HG03135 (cell line): ENCODE results near the gene PLXDC1.
"Not testable (repeated sequence)": the region's sequence is repeated elsewhere in the genome, so short reads cannot be mapped to it uniquely, and the experiment has no call there.

Source experiments
- ATAC-seq: cut with Tn5 transposase; IDR thresholded peaks from one replicate; pipeline ENCODE4 v1.9.1; 2021; ENCODE audit warnings: mild to moderate bottlenecking, moderate library complexity; ENCODE audit not compliant: unreplicated experiment

Gene PLXDC1

DNA sequence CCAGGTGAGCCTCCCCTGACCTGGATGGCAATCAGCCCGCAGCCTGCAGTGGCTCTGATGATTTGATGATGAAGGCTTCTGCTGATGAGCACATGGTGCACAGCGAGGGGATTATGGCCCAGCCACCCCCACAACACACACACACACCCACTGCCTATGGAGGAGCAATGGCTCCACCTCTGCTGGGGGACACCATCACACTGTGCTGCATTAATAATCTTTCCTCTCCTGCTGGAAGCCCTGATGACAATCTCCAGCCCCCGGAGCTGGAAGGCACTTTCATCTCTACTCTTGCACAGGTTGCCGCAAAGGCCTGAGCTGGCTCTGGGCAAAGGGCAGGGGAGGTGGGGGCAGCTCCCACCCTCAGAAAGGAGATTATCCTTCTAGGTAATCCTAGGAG lies 79.9 kb downstream of the PLXDC1 start:
- no peak for ATAC-seq

GRCh38 chr17:39069114-39069756 lies 82.2 kb downstream of the PLXDC1 start:
- no peak for ATAC-seq

GRCh38 chr17:39064819-39065218 lies 86.6 kb downstream of the PLXDC1 start:
- ATAC-seq: no peak

DNA sequence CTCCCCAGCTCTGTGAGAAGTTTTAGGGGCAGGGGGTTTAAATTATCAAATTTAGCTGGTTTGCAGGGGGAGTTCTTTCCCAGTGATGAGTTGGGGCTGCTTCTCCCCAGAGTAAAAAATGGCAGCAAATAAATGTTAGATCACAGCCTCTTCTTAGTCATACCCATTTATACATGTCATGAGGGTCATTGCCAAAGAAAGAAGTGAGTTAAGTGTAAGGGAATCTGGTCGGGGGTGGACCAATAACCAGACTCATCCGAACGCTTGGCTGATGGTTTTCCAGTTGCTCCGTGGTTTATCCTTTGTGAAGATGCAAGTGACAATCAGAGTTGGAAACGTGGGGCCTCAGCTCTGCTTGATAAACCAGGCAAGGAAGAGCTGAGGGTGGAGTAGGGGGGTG lies 87.1 kb downstream of the PLXDC1 start:
- ATAC-seq: no peak

- ATAC-seq: no peak
Observed at GRCh38 chr17:39063681-39064069, 87.8 kb downstream of the PLXDC1 start.

- no peak for ATAC-seq
Observed at GRCh38 chr17:39062846-39063680, 88.4 kb downstream of the PLXDC1 start.

- ATAC-seq: no peak
Observed at GRCh38 chr17:39058524-39058923, 92.9 kb downstream of the PLXDC1 start.

- no peak for ATAC-seq
Observed at GRCh38 chr17:39057701-39058206, 93.7 kb downstream of the PLXDC1 start.

DNA sequence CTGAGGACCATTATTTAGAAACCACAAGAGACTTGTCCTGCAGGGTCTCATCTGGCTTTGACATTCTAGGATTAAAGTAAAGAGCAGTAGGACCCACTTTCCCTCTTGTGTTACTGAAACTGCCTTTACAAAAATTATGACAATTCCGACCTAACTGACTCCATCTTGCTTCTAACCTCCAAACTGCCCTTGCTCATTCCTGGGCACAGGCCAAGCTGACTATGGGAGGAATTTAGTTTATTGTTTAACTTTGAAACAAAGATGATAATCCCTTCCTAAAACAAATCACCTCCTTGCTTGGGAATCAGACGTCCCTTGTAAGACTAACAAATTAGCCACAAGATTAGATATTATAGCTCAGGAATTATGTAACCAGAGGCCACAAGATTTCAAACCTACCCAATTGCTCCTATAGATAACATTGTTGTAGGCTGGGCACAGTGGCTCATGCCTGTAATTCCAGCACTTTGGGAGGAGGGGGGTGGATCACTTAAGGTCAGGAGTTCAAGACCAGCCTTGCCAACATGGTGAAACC lies 97.3 kb downstream of the PLXDC1 start:
- no peak for ATAC-seq

DNA sequence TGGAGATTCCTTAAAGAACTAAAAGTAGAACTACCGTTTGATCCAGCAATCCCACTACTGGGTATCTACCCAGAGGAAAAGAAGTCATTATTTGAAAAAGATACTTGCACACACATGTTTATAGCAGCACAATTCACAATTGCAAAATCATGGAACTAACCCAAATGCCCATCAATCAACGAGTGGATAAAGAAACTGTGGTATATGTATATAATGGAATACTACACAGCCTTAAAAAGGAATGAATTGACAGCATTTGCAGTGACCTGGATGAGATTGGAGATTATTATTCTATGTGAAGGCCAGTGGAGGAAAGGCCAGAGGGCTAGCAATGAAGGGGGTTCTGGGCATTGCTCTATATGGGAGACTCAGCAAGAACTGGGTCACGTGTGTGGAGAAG lies 99.0 kb downstream of the PLXDC1 start:
- not testable (repeated sequence) for ATAC-seq

GRCh38 chr17:39051001-39051585 lies 100.3 kb downstream of the PLXDC1 start:
- no peak for ATAC-seq

- ATAC-seq: no peak
Observed at GRCh38 chr17:39045948-39046679, 105.3 kb downstream of the PLXDC1 start.

DNA sequence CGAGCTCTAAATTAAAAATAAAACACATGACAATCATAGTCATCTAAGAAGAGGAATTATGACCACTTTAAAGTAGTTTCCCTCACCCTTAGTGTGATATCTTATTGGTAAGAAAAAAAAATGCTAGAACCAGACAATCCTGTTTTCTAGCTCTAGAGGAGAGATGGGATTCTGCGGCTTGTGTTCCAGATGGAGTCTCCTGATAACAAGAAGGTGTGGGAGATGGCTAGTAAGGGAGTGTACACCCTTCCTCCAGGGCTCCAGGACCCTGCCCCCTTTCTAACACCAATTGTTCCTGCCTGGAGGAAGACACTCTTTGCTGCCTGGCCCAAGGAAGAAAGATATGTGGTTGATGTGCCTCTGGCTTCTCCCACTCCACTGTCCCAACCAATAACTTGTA lies 115.4 kb downstream of the PLXDC1 start:
- ATAC-seq: no peak

GRCh38 chr17:39035578-39035977 lies 115.9 kb downstream of the PLXDC1 start:
- ATAC-seq: not testable (repeated sequence)

- no peak for ATAC-seq
Observed at GRCh38 chr17:39028690-39029089, 122.7 kb downstream of the PLXDC1 start.

DNA sequence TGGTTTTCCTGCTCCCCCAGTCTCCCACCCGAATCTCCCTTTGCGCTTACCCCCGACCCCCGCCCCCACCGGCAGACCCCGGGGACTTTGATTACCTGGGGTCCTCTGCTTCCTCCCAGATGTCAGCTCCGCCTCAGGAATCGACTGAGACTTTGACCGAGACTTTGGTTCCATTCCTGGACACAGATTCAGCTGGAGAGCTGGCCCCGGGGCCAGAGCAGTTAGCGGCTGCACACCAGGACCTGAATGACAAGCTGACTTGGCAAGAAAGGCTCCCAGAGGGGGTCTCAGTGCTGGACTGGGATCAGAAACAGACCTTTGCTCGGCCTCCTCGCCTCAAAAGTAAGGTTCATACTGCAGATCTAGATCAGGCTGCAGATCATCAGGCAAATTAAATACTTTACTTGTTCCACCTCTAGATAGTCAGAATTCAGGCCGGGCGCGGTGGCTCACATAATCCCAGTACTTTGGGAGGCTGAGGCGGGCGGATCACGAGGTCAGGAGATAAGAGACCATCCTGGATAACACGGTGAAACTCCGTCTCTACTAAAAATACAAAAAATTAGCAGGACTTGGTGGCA lies 123.9 kb downstream of the PLXDC1 start:
- ATAC-seq: no peak

- no peak for ATAC-seq
Observed at GRCh38 chr17:39026980-39027451, 124.4 kb downstream of the PLXDC1 start.

DNA sequence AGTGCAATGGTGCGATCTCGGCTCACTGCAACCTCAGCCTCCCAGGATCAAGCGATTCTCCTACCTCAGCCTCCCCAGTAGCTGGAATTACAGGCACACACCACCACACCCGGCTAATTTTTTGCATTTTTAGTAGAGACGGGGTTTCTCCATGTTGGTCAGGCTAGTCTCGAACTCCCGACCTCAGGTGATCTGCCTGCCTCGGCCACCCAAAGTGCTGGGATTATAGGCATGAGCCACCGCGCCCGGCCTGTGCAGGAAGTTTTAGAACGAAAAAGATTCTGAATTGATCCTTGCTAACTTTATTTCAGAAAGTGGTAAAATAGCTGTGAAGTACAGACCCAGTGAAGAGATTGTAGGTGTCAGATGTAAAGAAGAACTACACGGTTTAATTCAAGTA lies 125.1 kb downstream of the PLXDC1 start:
- not testable (repeated sequence) for ATAC-seq

DNA sequence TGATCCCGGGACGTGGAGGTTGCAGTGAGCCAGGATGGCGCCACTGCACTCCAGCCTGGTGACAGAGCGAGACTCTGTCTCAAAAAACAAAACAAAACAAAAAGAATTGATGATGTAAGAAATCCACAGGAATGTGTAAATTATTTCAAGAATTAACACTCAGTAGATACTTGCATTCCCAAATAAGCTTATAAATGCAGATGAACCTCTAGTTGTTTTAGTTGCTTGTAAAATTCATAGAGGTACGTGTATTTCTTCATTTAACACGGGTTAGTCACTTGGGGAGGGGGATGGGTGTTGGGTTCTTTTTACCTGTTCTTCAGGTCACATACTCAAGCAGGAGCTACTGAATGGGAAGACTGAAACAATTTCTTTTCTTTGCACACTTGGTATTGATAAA lies 128.5 kb downstream of the PLXDC1 start:
- ATAC-seq: no peak

DNA sequence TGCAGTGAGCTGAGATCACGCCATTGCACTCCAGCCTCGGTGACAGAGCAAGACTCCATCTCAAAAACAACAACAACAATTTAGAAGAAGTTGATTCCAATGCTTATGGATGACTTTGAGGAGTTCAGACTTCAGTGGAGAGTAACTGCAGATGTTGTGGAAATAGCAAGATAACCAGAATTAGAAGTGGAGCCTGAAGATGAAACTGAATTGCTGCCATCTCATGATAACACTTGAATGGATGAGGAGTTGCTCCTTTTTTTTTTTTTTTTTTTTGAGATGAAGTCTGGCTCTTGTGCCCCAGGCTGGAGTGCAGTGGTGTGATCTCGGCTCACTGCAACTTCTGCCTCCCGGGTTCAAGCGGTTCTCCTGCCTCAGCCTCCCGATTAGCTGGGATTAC lies 131.4 kb downstream of the PLXDC1 start:
- not testable (repeated sequence) for ATAC-seq
